Endodermal cell (in vitro differentiated cells): ENCODE data around the gene LSM7. TPM values are rescaled to one million over a fixed set of nuclear protein-coding genes. Genes with fewer than 3 reads are reported as not detected.

Experiments
- DNase-seq: peaks from one replicate; pipeline ENCODE4 v3.0.0-alpha.2; 2017
- H3K27ac ChIP-seq: 2 replicates; pipeline ENCODE4 v1.5.1; 2013; ENCODE audit warnings: mild to moderate bottlenecking, low read depth, low read length, moderate library complexity
- H3K27me3 ChIP-seq: 2 replicates; pipeline ENCODE4 v1.6.1; 2013; ENCODE audit warnings: mild to moderate bottlenecking, low read length, moderate library complexity; ENCODE audit not compliant: insufficient read depth, control insufficient read depth, poor library complexity, severe bottlenecking
- H3K36me3 ChIP-seq: 2 replicates; pipeline ENCODE4 v1.7.0; 2013; ENCODE audit warnings: mild to moderate bottlenecking, low read length, moderate library complexity; ENCODE audit not compliant: control insufficient read depth, insufficient read depth
- H3K4me1 ChIP-seq: one replicate; pipeline ENCODE4 v1.7.0; 2013; ENCODE audit warnings: low read length; ENCODE audit not compliant: control insufficient read depth, insufficient read depth
- H3K4me3 ChIP-seq: 2 replicates; pipeline ENCODE4 v1.5.1; 2013; ENCODE audit warnings: mild to moderate bottlenecking, low read length, moderate library complexity
- H3K9ac ChIP-seq: 2 replicates; pipeline ENCODE4 v1.6.1; 2013; ENCODE audit warnings: mild to moderate bottlenecking, low read length, moderate library complexity; ENCODE audit not compliant: poor library complexity, severe bottlenecking; ENCODE audit errors: extremely low read depth
- H3K9me3 ChIP-seq: 2 replicates; pipeline ENCODE4 v1.6.1; 2013; ENCODE audit warnings: mild to moderate bottlenecking, low read length, moderate library complexity; ENCODE audit not compliant: control insufficient read depth
- H3K27ac Mint-ChIP-seq: 2 replicates; pipeline ENCODE4 v1.8.0; 2020; ENCODE audit warnings: mixed read lengths
- H3K27me3 Mint-ChIP-seq: 2 replicates; pipeline ENCODE4 v1.8.0; 2021; ENCODE audit warnings: mild to moderate bottlenecking, mixed read lengths; ENCODE audit not compliant: insufficient read depth
- H3K36me3 Mint-ChIP-seq: 2 replicates; pipeline ENCODE4 v1.8.0; 2020; ENCODE audit warnings: low read depth, mixed read lengths
- H3K4me1 Mint-ChIP-seq: 2 replicates; pipeline ENCODE4 v1.8.0; 2020; ENCODE audit warnings: mixed read lengths
- H3K4me3 Mint-ChIP-seq: 2 replicates; pipeline ENCODE4 v1.8.0; 2020; ENCODE audit warnings: mild to moderate bottlenecking, moderate library complexity, mixed read lengths
- H3K9me3 Mint-ChIP-seq: 2 replicates; pipeline ENCODE4 v1.8.0; 2020; ENCODE audit warnings: mild to moderate bottlenecking, mixed read lengths
- CTCF ChIP-seq: fragments of 200-600 bp; sonication (generic); conservative IDR thresholded peaks from 2 replicates; pipeline ENCODE4 v1.5.0; 2021; ENCODE audit warnings: antibody characterized with exemption, mild to moderate bottlenecking
- WGBS, 2 experiments: methylation state at CpG; one replicate each; pipeline versions ENCODE4 v1.1.5 to v1.1.7; 2013; ENCODE audit warnings: missing lambda C conversion rate in 2 of 2, mixed read lengths in 1 of 2; ENCODE audit not compliant: insufficient coverage in 1 of 2, insufficient read length in 1 of 2; 5-methylcytosine and 5-hydroxymethylcytosine counted together
- total RNA-seq, 2 donors: library from RNA; stranded (reverse); fragmentation: NEBNext Ultra II Directional in 1 of 2; extraction: Animal tissue kit (Norgen Biotek cat#: 25700) in 1 of 2; gene quantifications; 2 replicates in 1 of 2; 3 replicates in 1 of 2; pipeline ENCODE4 v1.2.1, GENCODE V29; 2021

Gene LSM7
- total RNA-seq, 2 donors from 2014 or later, result 141 to 149 TPM

- WGBS, 2 experiments, result 88 to 95% methylated on average over 14 to 15 of the region's 15 CpGs
- no peak overlapping the region for H3K4me3 Mint-ChIP-seq
- no peaks in the 10 kb centered on the region for H3K4me1 Mint-ChIP-seq
- H3K27me3 Mint-ChIP-seq, result peaks cover 15% of the 10 kb centered on the region
- no peak overlapping the region for H3K4me3 ChIP-seq
- no peaks in the 10 kb centered on the region for H3K36me3 ChIP-seq
- no peaks in the 10 kb centered on the region for H3K9me3 ChIP-seq
- H3K4me1 ChIP-seq, result no peaks in the 10 kb centered on the region
- no peak for DNase-seq
- peaks cover 23% of the 10 kb centered on the region for H3K27me3 ChIP-seq
- H3K9me3 Mint-ChIP-seq, result no peaks in the 10 kb centered on the region
- H3K27ac Mint-ChIP-seq, result no peak overlapping the region
- no peaks in the 10 kb centered on the region for H3K36me3 Mint-ChIP-seq
- no peak for TF ChIP-seq CTCF
- no peak overlapping the region for H3K27ac ChIP-seq
- no peak overlapping the region for H3K9ac ChIP-seq
These were observed 34.5 kb upstream of the LSM7 start for GRCh38 chr19:2362970-2363300.

- Mint-ChIP-seq H3K36me3 (no peaks in the 10 kb centered on the region), H3K27me3 (peaks cover 15% of the 10 kb centered on the region), H3K4me1 (no peaks in the 10 kb centered on the region), H3K9me3 (no peaks in the 10 kb centered on the region), H3K27ac (no peak overlapping the region), H3K4me3 (no peak overlapping the region)
- H3K4me1 ChIP-seq, result no peaks in the 10 kb centered on the region
- H3K9ac ChIP-seq, result no peak overlapping the region
- no peaks in the 10 kb centered on the region for H3K9me3 ChIP-seq
- H3K36me3 ChIP-seq, result no peaks in the 10 kb centered on the region
- WGBS, 2 experiments, result 93 to 99% methylated on average over 10 to 11 of the region's 11 CpGs
- H3K27ac ChIP-seq, result no peak overlapping the region
- no peak for TF ChIP-seq CTCF
- DNase-seq, result no peak
- H3K27me3 ChIP-seq, result peaks cover 24% of the 10 kb centered on the region
- H3K4me3 ChIP-seq, result no peak overlapping the region
These were observed 33.9 kb upstream of the LSM7 start for GRCh38 chr19:2362046-2362969.

- Mint-ChIP-seq H3K27me3 (peaks cover 15% of the 10 kb centered on the region), H3K27ac (no peak overlapping the region), H3K4me3 (no peak overlapping the region), H3K4me1 (no peaks in the 10 kb centered on the region), H3K9me3 (no peaks in the 10 kb centered on the region), H3K36me3 (no peaks in the 10 kb centered on the region)
- no peak overlapping the region for H3K4me3 ChIP-seq
- WGBS, 2 experiments, result 73 to 84% methylated on average over 15 to 22 of the region's 24 CpGs
- peaks cover 24% of the 10 kb centered on the region for H3K27me3 ChIP-seq
- no peaks in the 10 kb centered on the region for H3K9me3 ChIP-seq
- no peak overlapping the region for H3K9ac ChIP-seq
- H3K4me1 ChIP-seq, result no peaks in the 10 kb centered on the region
- no peak for TF ChIP-seq CTCF
- H3K36me3 ChIP-seq, result no peaks in the 10 kb centered on the region
- no peak for DNase-seq
- no peak overlapping the region for H3K27ac ChIP-seq
These were observed 33.1 kb upstream of the LSM7 start for GRCh38 chr19:2361246-2362045.
